NCI-H2081 treated with DMSO at 0.1 percent for 48 hours (cell line): ENCODE data around the gene BTG2.
"Not testable (repeated sequence)": the region's sequence is repeated elsewhere in the genome, so short reads cannot be mapped to it uniquely, and the experiment has no call there.

Experiments used
- DNase-seq: peaks from one replicate; lab custom pipeline; 2025; lab: John Stamatoyannopoulos, UW

Gene BTG2

GRCh38 chr1:203304919-203305808 lies at the start of gene BTG2:
TSS of gene BTG2 (plus strand) at chr1:203305519. CDS start at chr1:203305607, 88 bp downstream.
- peak; percentile 78 for DNase-seq

- not testable (repeated sequence) for DNase-seq
These were observed 48.7 kb upstream of the BTG2 start for GRCh38 chr1:203256636-203257035.

- DNase-seq, result no peak
These were observed 41.8 kb upstream of the BTG2 start for GRCh38 chr1:203263496-203263895.

- DNase-seq, result no peak
These were observed 41.2 kb upstream of the BTG2 start for GRCh38 chr1:203264052-203264501.

GRCh38 chr1:203265541-203265940 lies 39.8 kb upstream of the BTG2 start:
- no peak for DNase-seq

GRCh38 chr1:203266140-203266539 lies 39.2 kb upstream of the BTG2 start:
- DNase-seq, result not testable (repeated sequence)

GRCh38 chr1:203267347-203267846 lies 37.9 kb upstream of the BTG2 start:
- DNase-seq, result peak; percentile 54

GRCh38 chr1:203267912-203268311 lies 37.4 kb upstream of the BTG2 start:
- no peak for DNase-seq

- peak; percentile 53 for DNase-seq
These were observed 36.2 kb upstream of the BTG2 start for GRCh38 chr1:203268901-203269653.

GRCh38 chr1:203269654-203270020 lies 35.7 kb upstream of the BTG2 start:
- no peak for DNase-seq

- DNase-seq, result no peak
These were observed 34.9 kb upstream of the BTG2 start for GRCh38 chr1:203270448-203270847.

GRCh38 chr1:203271018-203271743 lies 34.1 kb upstream of the BTG2 start:
- no peak for DNase-seq

- DNase-seq, result no peak
These were observed 33.2 kb upstream of the BTG2 start for GRCh38 chr1:203271962-203272632.

GRCh38 chr1:203272633-203273205 lies 32.6 kb upstream of the BTG2 start:
- no peak for DNase-seq

GRCh38 chr1:203273206-203273868 lies 32.0 kb upstream of the BTG2 start:
- DNase-seq, result peak; percentile 87

- DNase-seq, result no peak
These were observed 31.3 kb upstream of the BTG2 start for GRCh38 chr1:203273869-203274602.

- DNase-seq, result no peak
These were observed 30.5 kb upstream of the BTG2 start for GRCh38 chr1:203274603-203275381.

- no peak for DNase-seq
These were observed 29.6 kb upstream of the BTG2 start for GRCh38 chr1:203275656-203276272.

GRCh38 chr1:203276408-203276807 lies 28.9 kb upstream of the BTG2 start:
- no peak for DNase-seq
